HepG2 (cell line): ENCODE data around the gene ARAP1. TPM values are rescaled to one million over a fixed set of nuclear protein-coding genes. Genes with fewer than 3 reads are reported as not detected.

Source experiments
- ATAC-seq: fragments of 200-7000 bp; cut with Tn5 transposase; 3 replicates; pipeline ENCODE4 v1.9.1; 2020; ENCODE audit warnings: mild to moderate bottlenecking, moderate library complexity
- BruUV-seq: library from RNA; stranded (reverse); fragments of 400-500 nt; replicated peaks from 2 replicates; lab custom pipeline; 2021; lab: Mats Ljungman, UMichigan
- CTCF ChIA-PET: fragments of 300-600 bp; formaldehyde crosslinking; extraction: SDS; loops from one replicate; lab custom pipeline; 2021; ENCODE audit warnings: low total read pairs, inconsistent platforms, low intra/inter-chr PET ratio; lab: Yijun Ruan, JAX
- POLR2A ChIA-PET: fragments of 350-600 bp; sonication (Branson Sonifier 250); formaldehyde crosslinking; loops from one replicate; lab custom pipeline; 2020; ENCODE audit warnings: antibody characterized with exemption, inconsistent platforms; lab: Yijun Ruan, JAX
- DNase-seq: peaks from one replicate; pipeline ENCODE4 v3.0.0-alpha.2; 2015; ENCODE audit warnings: low spot score
- FAIRE-seq: peaks from 3 replicates; lab custom pipeline; 2011; peaks lifted over from hg19 to GRCh38; lab: Jason Lieb, UNC
- H2AFZ ChIP-seq: one replicate; pipeline ENCODE4 v1.6.1; 2011; ENCODE audit warnings: low read length, inconsistent platforms
- H3K27ac ChIP-seq: fragments of 300-600 bp; 3 replicates; pipeline ENCODE4 v1.8.0; 2011; ENCODE audit warnings: mixed run types, mild to moderate bottlenecking, mixed read lengths, low read length, inconsistent platforms; ENCODE audit not compliant: insufficient read depth; ENCODE audit errors: extremely low read length
- H3K27me3 ChIP-seq, 2 experiments: fragments of 200-600 bp in 1 of 2; 2 replicates in 1 of 2; 3 replicates in 1 of 2; pipeline versions ENCODE4 v1.6.0 to v1.8.0; 2011; ENCODE audit warnings: low read length in 2 of 2, mild to moderate bottlenecking in 2 of 2, moderate library complexity in 2 of 2, inconsistent platforms in 1 of 2; ENCODE audit not compliant: insufficient read depth in 2 of 2, control insufficient read depth in 1 of 2
- H3K36me3 ChIP-seq, 2 experiments: fragments of 200-600 bp in 1 of 2; replicated peaks in 1 of 2; 2 replicates in 1 of 2; 3 replicates in 1 of 2; pipeline versions ENCODE4 v1.5.1 to v1.8.0; 2011; ENCODE audit warnings: low read length in 2 of 2, inconsistent platforms in 1 of 2; ENCODE audit not compliant: insufficient read depth in 2 of 2, control insufficient read depth in 1 of 2
- H3K4me1 ChIP-seq: 2 replicates; pipeline ENCODE4 v1.5.1; 2012; ENCODE audit warnings: low read length, inconsistent platforms; ENCODE audit not compliant: insufficient read depth
- H3K4me2 ChIP-seq: 2 replicates; pipeline ENCODE4 v1.6.0; 2011; ENCODE audit warnings: low read depth, low read length, inconsistent platforms
- H3K4me3 ChIP-seq, 3 experiments: fragments of 200-600 bp in 1 of 3; sonication (generic), shearing (Covaris generic) in 1 of 3; replicated peaks in 1 of 3; 2 replicates each; pipeline ENCODE4 v1.5.1; 2011 to 2016; ENCODE audit warnings: low read length in 3 of 3, inconsistent platforms in 2 of 3, low read depth in 2 of 3, mild to moderate bottlenecking in 2 of 3, control low read depth in 1 of 3, mixed read lengths in 1 of 3; ENCODE audit not compliant: insufficient read depth in 1 of 3
- H3K79me2 ChIP-seq: one replicate; pipeline ENCODE4 v1.6.1; 2011; ENCODE audit warnings: low read length, inconsistent platforms; ENCODE audit not compliant: insufficient read depth
- H3K9ac ChIP-seq: 2 replicates; pipeline ENCODE4 v1.6.0; 2011; ENCODE audit warnings: mild to moderate bottlenecking, low read depth, low read length, inconsistent platforms; ENCODE audit not compliant: insufficient read depth
- H3K9me3 ChIP-seq: 2 replicates; pipeline ENCODE4 v1.5.1; 2012; ENCODE audit warnings: mild to moderate bottlenecking, low read length
- H4K20me1 ChIP-seq: 2 replicates; pipeline ENCODE4 v1.6.0; 2011; ENCODE audit warnings: inconsistent platforms, mild to moderate bottlenecking, low read length, moderate library complexity; ENCODE audit not compliant: insufficient read depth
- AKNA ChIP-seq: sonication (generic); formaldehyde crosslinking; IDR thresholded peaks from 2 replicates; pipeline ENCODE4 v1.4.0; 2020; ENCODE audit warnings: missing genetic modification reagents, borderline replicate concordance
- HDAC6 ChIP-seq: fragments of 200-600 bp; sonication (generic); IDR thresholded peaks from 2 replicates; pipeline ENCODE4 v1.7.0; 2017; ENCODE audit warnings: mild to moderate bottlenecking, antibody characterized with exemption, low read length, low read depth
- HES4 ChIP-seq: sonication (generic); formaldehyde crosslinking; IDR thresholded peaks from 2 replicates; pipeline ENCODE4 v1.9.0; 2021; ENCODE audit warnings: mild to moderate bottlenecking, missing genetic modification reagents, borderline replicate concordance
- HNRNPH1 ChIP-seq: fragments of 200-400 bp; formaldehyde crosslinking; optimal IDR thresholded peaks from 2 replicates; pipeline ENCODE3; 2017; ENCODE audit warnings: mild to moderate bottlenecking, low read depth, low read length
- MLX ChIP-seq: IDR thresholded peaks from 2 replicates; pipeline ENCODE4 v1.6.1; 2016
- MXD4 ChIP-seq: IDR thresholded peaks from 2 replicates; pipeline ENCODE4 v1.6.1; 2016; ENCODE audit warnings: mild to moderate bottlenecking, missing biosample characterization, missing genetic modification reagents
- PHB2 ChIP-seq: fragments of 450-650 bp; IDR thresholded peaks from 2 replicates; pipeline ENCODE4 v1.6.1; 2018; ENCODE audit not compliant: partially characterized antibody
- SRF ChIP-seq: IDR thresholded peaks from 2 replicates; pipeline ENCODE4 v1.6.1; 2011; ENCODE audit warnings: mild to moderate bottlenecking, low read depth, low read length, moderate library complexity
- ZFP91 ChIP-seq: sonication (generic); formaldehyde crosslinking; IDR thresholded peaks from 2 replicates; pipeline ENCODE4 v1.9.0; 2022; ENCODE audit warnings: missing genetic modification reagents, mild to moderate bottlenecking, borderline replicate concordance
- ZNF589 ChIP-seq: sonication (generic); formaldehyde crosslinking; conservative IDR thresholded peaks from 2 replicates; pipeline ENCODE4 v1.8.0; 2022; ENCODE audit warnings: mild to moderate bottlenecking, moderate library complexity, missing genetic modification reagents
- ZNF792 ChIP-seq: IDR thresholded peaks from 2 replicates; pipeline ENCODE4 v1.6.1; 2016
- WGBS: methylation state at CpG from one replicate; pipeline ENCODE4 v1.1.6; 2017; ENCODE audit warnings: low lambda C conversion rate; 5-methylcytosine and 5-hydroxymethylcytosine counted together
- in situ Hi-C: cut with HindIII; loops from 2 replicates; pipeline ENCODE4 v1.10.0; 2017; ENCODE audit warnings: low pct_unique_long_range_greater_than_20kb; ENCODE audit not compliant: extremely low pct_ligation_motif_present
- intact Hi-C: fragments of 100-400 bp; cut with micrococcal nuclease; formaldehyde crosslinking; loops from one replicate; pipeline ENCODE4 v1.10.0; 2022; ENCODE audit not compliant: unreplicated experiment
- polyA plus RNA-seq, 8 experiments: library from polyadenylated mRNA; depleted of rRNA in 3 of 8; stranded (reverse) in 7 of 8; unstranded in 1 of 8; fragments of >200 nt; fragmentation: Illumina TruSeq in 4 of 8; extraction: Trizol in 4 of 8; gene quantifications; 2 replicates each; pipeline versions ENCODE4 v1.2.1 to v1.2.3, GENCODE V29; 2011 to 2016; ENCODE audit warnings: low read depth in 4 of 8, missing spikeins in 1 of 8, mixed read lengths in 1 of 8; ENCODE audit not compliant: insufficient read depth in 1 of 8
- total RNA-seq, 5 experiments: library from RNA; depleted of rRNA; stranded (reverse); fragments of >200 nt; fragmentation: Illumina TruSeq; extraction: Trizol; gene quantifications; 2 replicates each; pipeline ENCODE4 v1.2.3, GENCODE V29; 2016; ENCODE audit warnings: low read depth in 1 of 5

ARAP1 gene
- total and polyA plus RNA-seq, 2 of the 13 experiments (the other 11 are each of a cell fraction or from before 2014, with no cell fraction given) = 43.2 to 55.5 TPM

GRCh38 chr11:72724021-72724551, 28.1 kb downstream of the ARAP1 start:
- ChIA-PET POLR2A (no interaction called here), CTCF (no interaction called here)
- WGBS = 96% methylated on average over 5 of the region's 5 CpGs
- DNase-seq (no peak), ATAC-seq (no peak)
- peaks cover 54% of the 10 kb centered on the region for H3K79me2 ChIP-seq
- H3K27me3 ChIP-seq = no peaks in the 10 kb centered on the region
- no peak overlapping the region for H3K4me2 ChIP-seq
- H3K4me1 ChIP-seq = no peaks in the 10 kb centered on the region
- H3K27ac ChIP-seq = no peak overlapping the region
- intact Hi-C loops = no loop called here
- H3K9ac ChIP-seq = no peak overlapping the region
- H3K4me3 ChIP-seq = no peak overlapping the region
- peaks cover 18% of the 10 kb centered on the region; the same call in 1 of the 2 replicates for H4K20me1 ChIP-seq
- H3K36me3 ChIP-seq = peaks cover 38 to 72% of the 10 kb centered on the region in 2 experiments; a peak in 4 of 5 replicates
- no peak for TF ChIP-seq MXD4 (CRISPR knock-in tag)
- TF ChIP-seq ZNF589 (CRISPR knock-in tag) = no peak
- no peak for TF ChIP-seq HES4 (CRISPR knock-in tag)
- TF ChIP-seq PHB2 = no peak
- no peak for TF ChIP-seq ZNF792
- no peak for TF ChIP-seq AKNA
- no peak for TF ChIP-seq MLX
- TF ChIP-seq ZFP91 (CRISPR knock-in tag) = no peak
- no peak for TF ChIP-seq SRF
- no peak for TF ChIP-seq HDAC6
- no peak for TF ChIP-seq HNRNPH1
- TF ChIP-seq, all 625 proteins: peak for 0
- FAIRE-seq = no peak
- in situ Hi-C loops = no loop called here
- no TSS peak for BruUV-seq
- Histone ChIP-seq H3K9me3 (no peaks in the 10 kb centered on the region), H2AFZ (no peak overlapping the region)
